ENCODE measurements around the gene PP2D1. TPM values are rescaled to one million over a fixed set of nuclear protein-coding genes. Genes with fewer than 3 reads are reported as not detected.

Gene PP2D1
- total RNA-seq, 1 experiment from 2014 or later = not detected

DNA sequence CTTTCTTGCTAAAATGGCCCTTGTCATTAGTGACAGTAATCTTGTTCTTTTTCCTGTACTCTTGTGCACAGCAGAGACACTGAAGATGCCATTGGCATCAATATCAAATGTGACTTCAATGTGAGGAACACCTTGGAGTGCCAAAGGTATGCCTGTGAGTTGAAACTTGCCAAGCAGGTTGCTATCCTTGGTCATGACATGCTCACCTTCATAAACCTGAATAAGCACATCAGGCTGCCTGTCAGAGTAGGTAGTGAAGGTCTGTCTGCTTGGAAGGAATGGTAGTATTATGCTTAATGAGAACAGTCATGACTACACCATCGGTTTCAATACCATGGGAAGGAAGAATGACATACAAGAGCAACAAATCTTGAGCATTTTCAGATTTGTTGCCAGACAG lies 71.4 kb downstream of the PP2D1 start:
- intact Hi-C loops (cut with micrococcal nuclease; ENCODE audit: unreplicated experiment) = no loop called here
- Histone ChIP-seq H3K4me3 (ENCODE audit: low read depth, low read length, poor library complexity, severe bottlenecking) (no peak overlapping the region), H3K4me1 (ENCODE audit: insufficient read depth, low read length, poor library complexity, severe bottlenecking) (no peaks in the 10 kb centered on the region), H3K27me3 (replicated peaks; ENCODE audit: insufficient read depth, low read depth, low read length, poor library complexity) (no peaks in the 10 kb centered on the region), H3K27ac (ENCODE audit: low read depth, low read length, poor library complexity, severe bottlenecking) (no peak overlapping the region), H3K9me3 (ENCODE audit: low read depth, low read length, poor library complexity, severe bottlenecking) (no peaks in the 10 kb centered on the region), H3K36me3 (ENCODE audit: insufficient read depth, low read length, poor library complexity, severe bottlenecking) (no peaks in the 10 kb centered on the region)
- BruUV-seq (replicated peaks) = no TSS peak
- ChIA-PET CTCF (no interaction called here), POLR2A (ENCODE audit: low non-redundant PET) (no interaction called here)
- TF ChIP-seq, protein P1, sequence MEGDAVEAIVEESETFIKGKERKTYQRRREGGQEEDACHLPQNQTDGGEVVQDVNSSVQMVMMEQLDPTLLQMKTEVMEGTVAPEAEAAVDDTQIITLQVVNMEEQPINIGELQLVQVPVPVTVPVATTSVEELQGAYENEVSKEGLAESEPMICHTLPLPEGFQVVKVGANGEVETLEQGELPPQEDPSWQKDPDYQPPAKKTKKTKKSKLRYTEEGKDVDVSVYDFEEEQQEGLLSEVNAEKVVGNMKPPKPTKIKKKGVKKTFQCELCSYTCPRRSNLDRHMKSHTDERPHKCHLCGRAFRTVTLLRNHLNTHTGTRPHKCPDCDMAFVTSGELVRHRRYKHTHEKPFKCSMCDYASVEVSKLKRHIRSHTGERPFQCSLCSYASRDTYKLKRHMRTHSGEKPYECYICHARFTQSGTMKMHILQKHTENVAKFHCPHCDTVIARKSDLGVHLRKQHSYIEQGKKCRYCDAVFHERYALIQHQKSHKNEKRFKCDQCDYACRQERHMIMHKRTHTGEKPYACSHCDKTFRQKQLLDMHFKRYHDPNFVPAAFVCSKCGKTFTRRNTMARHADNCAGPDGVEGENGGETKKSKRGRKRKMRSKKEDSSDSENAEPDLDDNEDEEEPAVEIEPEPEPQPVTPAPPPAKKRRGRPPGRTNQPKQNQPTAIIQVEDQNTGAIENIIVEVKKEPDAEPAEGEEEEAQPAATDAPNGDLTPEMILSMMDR (conservative IDR thresholded peaks at IDR 0.05; ENCODE audit: low read depth, low read length) = no peak
- TF ChIP-seq EZH2 (IDR thresholded peaks at IDR 0.05; ENCODE audit: borderline replicate concordance, low read depth, low read length, poor library complexity, severe bottlenecking) = no peak
- DNase-seq (ENCODE audit: low spot score) = no peak

DNA sequence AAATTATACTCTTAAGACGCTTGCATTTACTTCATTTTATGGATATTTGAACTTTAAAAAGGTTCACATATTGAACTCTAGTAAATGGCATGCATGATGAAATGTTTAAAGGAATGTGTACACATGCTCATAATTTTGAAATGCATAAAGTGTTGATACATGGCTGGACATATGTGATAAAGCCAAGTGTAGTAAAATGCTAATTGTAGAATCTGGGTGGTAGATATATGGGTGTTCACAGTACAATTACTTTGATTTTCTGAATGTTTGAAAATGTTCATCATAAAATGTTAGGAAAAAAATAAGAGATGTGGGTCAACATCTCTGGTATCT lies 73.8 kb downstream of the PP2D1 start:
- DNase-seq (ENCODE audit: low spot score) = no peak
- POLR2A ChIA-PET (ENCODE audit: low non-redundant PET) = no interaction called here
- intact Hi-C loops (cut with micrococcal nuclease; ENCODE audit: unreplicated experiment) = no loop called here
- TF ChIP-seq, protein P1 (conservative IDR thresholded peaks at IDR 0.05; ENCODE audit: low read depth, low read length) = no peak
- no peak for TF ChIP-seq EZH2 (IDR thresholded peaks at IDR 0.05; ENCODE audit: borderline replicate concordance, low read depth, low read length, poor library complexity, severe bottlenecking)
- Histone ChIP-seq H3K27me3 (replicated peaks; ENCODE audit: insufficient read depth, low read depth, low read length, poor library complexity) (no peaks in the 10 kb centered on the region), H3K36me3 (ENCODE audit: insufficient read depth, low read length, poor library complexity, severe bottlenecking) (no peaks in the 10 kb centered on the region), H3K4me1 (ENCODE audit: insufficient read depth, low read length, poor library complexity, severe bottlenecking) (no peaks in the 10 kb centered on the region), H3K9me3 (ENCODE audit: low read depth, low read length, poor library complexity, severe bottlenecking) (no peaks in the 10 kb centered on the region), H3K4me3 (ENCODE audit: low read depth, low read length, poor library complexity, severe bottlenecking) (no peak overlapping the region), H3K27ac (ENCODE audit: low read depth, low read length, poor library complexity, severe bottlenecking) (no peak overlapping the region)
- CTCF ChIA-PET = no interaction called here
- BruUV-seq (replicated peaks) = no TSS peak

DNA sequence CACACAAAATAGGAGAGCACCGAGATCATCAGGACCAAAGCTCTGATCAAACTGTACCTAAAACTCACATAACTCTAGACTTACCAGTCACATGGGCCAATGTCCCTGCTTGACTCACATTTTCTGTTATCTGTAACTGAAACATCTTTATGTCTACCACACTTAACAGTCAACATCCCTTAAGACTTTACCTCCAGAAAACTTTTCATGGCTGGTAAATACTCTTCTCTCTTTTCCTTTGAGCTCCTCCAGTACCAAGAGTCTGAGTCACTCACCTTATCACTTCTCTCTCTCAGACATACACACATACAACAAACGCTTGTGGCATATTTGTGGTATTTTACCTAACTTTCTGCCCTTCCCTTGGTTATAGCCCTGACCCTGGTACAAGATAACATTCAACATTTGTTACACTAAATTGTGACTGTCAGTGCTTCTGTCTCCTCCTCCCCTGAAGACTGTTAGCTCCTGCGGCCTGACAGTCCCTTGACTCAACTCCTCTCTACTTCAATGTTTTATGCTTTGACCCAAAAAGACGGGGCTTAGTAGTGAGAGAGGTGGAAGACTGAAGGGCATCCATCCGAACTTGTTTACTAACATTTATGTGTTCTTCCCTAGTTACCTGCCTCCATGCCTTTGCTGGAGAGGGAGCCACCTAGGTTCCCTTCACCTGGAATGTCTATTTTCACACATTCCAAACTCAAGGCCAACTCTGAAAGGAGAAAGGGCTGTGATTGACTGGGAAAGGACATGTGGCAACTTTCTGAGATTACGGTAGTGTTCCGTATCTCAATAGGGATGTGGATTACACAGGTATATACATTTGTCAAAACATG lies 74.4 kb downstream of the PP2D1 start:
- Histone ChIP-seq H3K36me3 (ENCODE audit: insufficient read depth, low read length, poor library complexity, severe bottlenecking) (no peaks in the 10 kb centered on the region), H3K4me3 (ENCODE audit: low read depth, low read length, poor library complexity, severe bottlenecking) (no peak overlapping the region), H3K9me3 (ENCODE audit: low read depth, low read length, poor library complexity, severe bottlenecking) (no peaks in the 10 kb centered on the region), H3K27ac (ENCODE audit: low read depth, low read length, poor library complexity, severe bottlenecking) (no peak overlapping the region), H3K27me3 (replicated peaks; ENCODE audit: insufficient read depth, low read depth, low read length, poor library complexity) (no peaks in the 10 kb centered on the region), H3K4me1 (ENCODE audit: insufficient read depth, low read length, poor library complexity, severe bottlenecking) (no peaks in the 10 kb centered on the region)
- no peak for DNase-seq (ENCODE audit: low spot score)
- POLR2A ChIA-PET (ENCODE audit: low non-redundant PET) = no interaction called here
- intact Hi-C loops (cut with micrococcal nuclease; ENCODE audit: unreplicated experiment) = no loop called here
- TF ChIP-seq EZH2 (IDR thresholded peaks at IDR 0.05; ENCODE audit: borderline replicate concordance, low read depth, low read length, poor library complexity, severe bottlenecking) = no peak
- TF ChIP-seq, protein P1 (conservative IDR thresholded peaks at IDR 0.05; ENCODE audit: low read depth, low read length) = no peak
- no TSS peak for BruUV-seq (replicated peaks)
- CTCF ChIA-PET = no interaction called here

Other genes with a start within 250 kb of the PP2D1 start
- gene EFHB, start 78.0 kb downstream of the PP2D1 start, total RNA-seq (2021) = 0.68 TPM in 1 of 2 replicates, not detected in the other
- 49.7 and 50.1 TPM in 2 replicates for gene RAB5A, start 65.2 kb downstream of the PP2D1 start, total RNA-seq (2021)
- gene KAT2B, start 28.2 kb upstream of the PP2D1 start, total RNA-seq (2021) = 4.6 and 5.4 TPM in 2 replicates
- 31.4 and 31.7 TPM in 2 replicates for gene SGO1, start 173.9 kb upstream of the PP2D1 start, total RNA-seq (2021)

Data from A673 (cell line).